Right forelimb (tissue), 1 donor: ENCODE results near the gene HERPUD2.

ENCODE experiments used
- DNase-seq: peaks from one replicate; pipeline ENCODE4 v3.0.0-alpha.2; 2018

HERPUD2 gene

GRCh38 chr7:35694784-35695472, at the start of gene HERPUD2:
HERPUD2 (minus strand) TSS chr7:35695135; CDS start chr7:35694330, 805 bp downstream.
- peak; percentile 95 for DNase-seq

- no peak for DNase-seq
Measured at GRCh38 chr7:35738889-35739288, 44.0 kb upstream of the HERPUD2 start.

- DNase-seq: no peak
Measured at GRCh38 chr7:35736725-35737124, 41.8 kb upstream of the HERPUD2 start.

GRCh38 chr7:35735396-35735795, 40.5 kb upstream of the HERPUD2 start:
- DNase-seq: no peak

GRCh38 chr7:35734001-35734483, 39.1 kb upstream of the HERPUD2 start:
- no peak for DNase-seq

- no peak for DNase-seq
Measured at GRCh38 chr7:35731349-35731748, 36.4 kb upstream of the HERPUD2 start.

GRCh38 chr7:35729061-35729783, 34.3 kb upstream of the HERPUD2 start:
- DNase-seq: no peak

GRCh38 chr7:35728412-35729060, 33.6 kb upstream of the HERPUD2 start:
- DNase-seq: no peak

GRCh38 chr7:35727571-35727970, 32.6 kb upstream of the HERPUD2 start:
- DNase-seq: no peak

GRCh38 chr7:35726654-35727053, 31.7 kb upstream of the HERPUD2 start:
- DNase-seq: no peak

- no peak for DNase-seq
Measured at GRCh38 chr7:35725280-35725680, 30.3 kb upstream of the HERPUD2 start.

GRCh38 chr7:35723011-35723410, 28.1 kb upstream of the HERPUD2 start:
- no peak for DNase-seq

- DNase-seq: no peak
Measured at GRCh38 chr7:35722054-35722849, 27.3 kb upstream of the HERPUD2 start.

GRCh38 chr7:35721288-35721687, 26.4 kb upstream of the HERPUD2 start:
- no peak for DNase-seq

- no peak for DNase-seq
Measured at GRCh38 chr7:35720849-35721248, 25.9 kb upstream of the HERPUD2 start.

GRCh38 chr7:35720032-35720431, 25.1 kb upstream of the HERPUD2 start:
- no peak for DNase-seq

- DNase-seq: no peak
Measured at GRCh38 chr7:35718047-35718446, 23.1 kb upstream of the HERPUD2 start.

GRCh38 chr7:35717516-35717915, 22.6 kb upstream of the HERPUD2 start:
- no peak for DNase-seq

GRCh38 chr7:35717013-35717412, 22.1 kb upstream of the HERPUD2 start:
- DNase-seq: no peak

- DNase-seq: peak; percentile 65
Measured at GRCh38 chr7:35716038-35716803, 21.3 kb upstream of the HERPUD2 start.

- DNase-seq: no peak
Measured at GRCh38 chr7:35714862-35715261, 19.9 kb upstream of the HERPUD2 start.

- no peak for DNase-seq
Measured at GRCh38 chr7:35714407-35714806, 19.5 kb upstream of the HERPUD2 start.
